Tongue (tissue), 2 donors: ENCODE results near the gene MOCS2. TPM values are rescaled to one million over a fixed set of nuclear protein-coding genes. Genes with fewer than 3 reads are reported as not detected.
A peak's percentile ranks its signal among the peaks of the same experiment; 100 is the strongest.
"Not testable (repeated sequence)": the region's sequence is repeated elsewhere in the genome, so short reads cannot be mapped to it uniquely, and the experiment has no call there.

Source experiments
- DNase-seq: peaks from one replicate; pipeline ENCODE4 v3.0.0-alpha.2; 2015
- total RNA-seq: library from RNA; depleted of rRNA; stranded (reverse); fragments of >200 nt; gene quantifications from one replicate; pipeline ENCODE4 v1.2.3, GENCODE V29; 2014

The MOCS2 gene, protein sequence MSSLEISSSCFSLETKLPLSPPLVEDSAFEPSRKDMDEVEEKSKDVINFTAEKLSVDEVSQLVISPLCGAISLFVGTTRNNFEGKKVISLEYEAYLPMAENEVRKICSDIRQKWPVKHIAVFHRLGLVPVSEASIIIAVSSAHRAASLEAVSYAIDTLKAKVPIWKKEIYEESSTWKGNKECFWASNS
- total RNA-seq, result 44.6 TPM

DNA sequence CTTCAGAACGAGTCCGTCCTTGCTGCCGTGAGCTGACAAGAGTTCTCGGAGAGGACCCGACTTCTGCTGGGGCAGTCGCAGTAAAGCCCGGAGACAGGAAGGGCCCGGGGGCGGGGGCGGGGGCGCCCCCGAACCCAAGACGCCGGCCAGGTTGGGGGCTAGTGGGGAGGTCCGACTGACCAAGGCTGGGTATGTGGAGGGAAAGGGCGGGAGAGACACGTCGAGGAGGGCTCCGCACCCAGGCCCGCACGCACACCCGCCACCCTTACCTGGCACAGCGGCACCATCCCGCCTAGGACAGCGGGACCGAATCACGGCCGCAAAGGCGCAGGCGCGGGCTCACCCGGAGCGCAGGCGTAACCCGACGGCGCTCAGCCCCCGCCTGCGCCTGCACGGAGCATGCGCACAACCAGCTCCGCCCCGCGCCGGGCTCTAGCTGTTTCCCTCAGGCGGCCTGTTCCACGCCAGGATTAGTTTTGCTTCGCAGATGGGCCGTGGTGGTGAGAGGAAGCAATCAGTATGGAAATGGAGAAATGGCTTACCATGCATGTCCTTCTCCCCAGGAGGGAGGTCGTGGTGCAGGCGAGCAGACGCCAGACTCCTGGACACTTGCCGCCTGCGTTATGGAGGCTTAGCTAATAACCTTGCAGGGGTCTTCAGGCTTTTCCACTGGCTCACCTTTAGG, at the start of gene MOCS2:
Gene MOCS2, minus strand, starts transcription at position 315 of the 685 bp plus-strand sequence. CDS start 2,583 bp downstream, outside the sequence.
- DNase-seq, result peak; percentile 97

DNA sequence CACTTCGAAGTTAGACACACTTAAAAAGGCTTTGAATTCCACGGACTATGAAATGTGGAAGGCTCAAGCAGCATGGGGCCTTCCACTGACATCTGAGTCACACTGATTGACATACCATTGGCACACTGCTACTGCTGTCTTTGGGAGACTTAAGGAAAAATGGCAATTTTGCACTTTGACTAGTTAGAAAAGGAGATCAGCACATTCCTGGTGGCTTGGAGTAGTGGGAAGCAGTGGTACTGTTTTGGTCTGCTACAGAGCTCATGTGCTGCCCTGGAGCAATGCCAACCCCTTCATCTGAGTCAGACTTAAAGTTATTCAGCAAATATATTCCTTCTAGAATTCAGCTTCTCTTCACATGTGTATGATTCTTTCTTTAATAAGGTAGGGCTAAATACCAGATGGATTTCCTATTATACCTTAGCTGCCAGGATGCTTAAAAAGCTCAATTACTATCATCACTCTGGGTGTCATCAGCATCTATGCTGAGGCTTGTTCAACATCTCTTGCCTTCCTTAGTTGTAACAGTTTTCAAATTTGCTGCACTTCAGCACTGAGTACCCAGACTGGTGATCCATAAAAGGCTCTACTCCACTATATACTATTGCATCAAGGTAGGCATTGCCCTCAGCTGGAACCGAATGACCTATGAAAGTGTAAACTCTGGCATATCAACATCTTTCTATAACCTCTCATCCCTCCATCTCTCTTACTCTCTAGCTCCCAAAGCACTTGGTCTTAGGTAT, 42.3 kb upstream of the MOCS2 start:
- peak; percentile 35 for DNase-seq

DNA sequence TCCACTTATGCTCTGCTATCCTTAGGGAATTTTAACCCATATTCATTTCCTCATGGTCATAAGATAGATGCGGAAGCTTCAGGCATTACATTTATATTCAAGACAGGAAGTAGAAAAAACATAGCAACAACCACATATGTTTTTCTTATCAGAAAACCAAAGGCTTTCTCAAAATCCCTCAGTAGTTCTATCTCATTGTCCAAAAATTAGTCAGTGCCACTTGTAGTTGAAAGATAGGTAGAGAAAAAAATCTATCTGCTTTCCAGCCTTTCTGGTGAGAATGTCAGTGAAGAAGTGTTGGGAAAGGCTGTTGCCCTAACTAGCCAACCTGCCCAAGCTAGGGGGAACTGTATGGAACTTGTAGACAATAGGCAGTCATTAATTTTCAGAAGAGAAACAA, 23.5 kb upstream of the MOCS2 start:
- DNase-seq, result no peak

DNA sequence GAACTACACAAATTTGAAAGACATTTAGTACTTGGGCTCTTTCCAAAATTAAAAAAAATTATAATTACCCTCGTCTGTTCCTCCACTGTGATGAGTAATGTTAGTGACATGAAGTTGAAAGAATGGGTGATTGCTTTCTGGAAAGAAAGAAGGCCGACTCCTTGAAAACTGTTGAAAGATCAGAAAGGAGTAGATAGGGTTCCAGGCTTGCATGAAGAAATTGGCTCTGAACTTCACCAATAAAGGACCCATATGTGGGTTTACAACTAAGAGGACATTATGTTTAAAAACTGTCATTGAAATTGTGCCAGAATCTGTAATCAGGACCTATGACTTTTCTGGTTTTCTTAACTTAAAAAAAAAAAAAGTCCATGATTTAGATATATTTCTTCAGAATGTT, 20.7 kb upstream of the MOCS2 start:
- no peak for DNase-seq

DNA sequence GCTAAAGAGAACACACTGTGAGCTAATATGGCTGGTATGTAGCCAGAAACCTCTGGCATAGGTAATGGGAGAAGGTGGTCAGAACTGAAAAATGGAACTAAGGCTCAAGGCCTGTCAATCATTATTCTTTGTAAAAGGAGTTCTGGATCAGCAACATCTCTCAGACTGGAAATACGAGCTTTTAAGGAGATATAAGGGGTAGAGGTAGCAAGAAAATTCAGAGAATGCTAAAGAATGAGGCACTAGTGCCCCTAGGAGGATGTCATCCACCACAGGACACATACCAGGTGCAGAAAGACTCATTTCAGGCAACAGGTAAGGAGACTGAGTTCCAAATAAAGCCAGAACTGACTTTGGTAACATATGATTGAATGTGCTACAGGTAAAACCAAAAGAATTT, 18.9 kb upstream of the MOCS2 start:
- DNase-seq, result no peak

DNA sequence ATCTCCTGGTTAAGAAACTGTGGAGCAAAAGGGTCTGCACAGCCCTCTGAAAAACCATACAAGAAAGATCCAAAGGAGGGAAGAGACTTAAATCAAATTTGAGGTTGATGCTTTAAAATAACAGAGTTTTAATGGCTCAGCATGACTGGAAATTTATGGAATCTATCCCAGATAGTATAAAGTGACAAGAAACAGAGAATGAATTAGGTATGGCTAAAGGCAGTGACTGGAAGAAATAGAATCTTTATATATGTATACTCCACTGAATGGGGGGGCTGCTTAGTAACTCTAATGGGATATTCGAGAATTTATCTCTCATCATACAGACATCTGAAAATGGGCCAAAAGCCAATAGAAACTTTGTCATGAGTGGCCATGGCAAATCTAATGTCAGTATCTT, 17.6 kb upstream of the MOCS2 start:
- DNase-seq, result no peak

DNA sequence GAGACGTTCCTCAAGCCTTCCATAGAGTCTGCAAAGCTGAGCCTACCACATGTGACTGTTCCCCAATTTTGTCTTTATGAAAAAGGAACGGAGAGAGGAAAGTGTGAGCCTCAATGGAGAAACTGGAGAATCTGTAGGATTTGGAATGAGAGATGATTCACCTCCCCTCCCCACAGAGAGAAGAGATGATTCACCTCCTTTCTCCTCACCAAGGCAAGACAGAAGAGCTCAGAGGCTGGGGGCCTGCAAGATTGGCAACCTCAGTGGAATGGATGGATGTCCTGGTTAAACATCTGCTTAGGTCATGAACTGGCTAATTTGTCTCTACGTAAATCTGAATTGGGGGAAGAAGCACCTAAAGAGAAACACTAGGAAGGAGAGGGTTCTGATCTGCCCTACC, 17.0 kb upstream of the MOCS2 start:
- DNase-seq, result no peak

DNA sequence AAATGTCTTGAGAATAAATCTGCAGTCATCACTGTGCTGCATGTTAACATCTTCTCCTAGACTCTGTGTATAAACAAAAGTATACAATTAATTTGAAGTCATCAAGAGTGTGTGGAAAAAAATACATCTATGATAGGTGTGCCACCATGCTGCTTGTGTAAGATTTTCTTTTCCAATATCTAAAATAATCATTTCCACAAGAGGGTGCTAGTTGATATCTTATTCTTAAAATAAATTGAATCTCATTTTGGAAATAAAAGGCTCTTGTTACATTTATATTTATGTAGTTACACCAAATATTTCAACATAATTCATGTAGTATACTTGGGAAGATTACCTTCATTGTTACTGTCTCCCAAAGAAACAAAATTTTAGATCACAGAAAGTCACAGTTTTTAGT, 14.1 kb upstream of the MOCS2 start:
- peak; percentile 35 for DNase-seq

DNA sequence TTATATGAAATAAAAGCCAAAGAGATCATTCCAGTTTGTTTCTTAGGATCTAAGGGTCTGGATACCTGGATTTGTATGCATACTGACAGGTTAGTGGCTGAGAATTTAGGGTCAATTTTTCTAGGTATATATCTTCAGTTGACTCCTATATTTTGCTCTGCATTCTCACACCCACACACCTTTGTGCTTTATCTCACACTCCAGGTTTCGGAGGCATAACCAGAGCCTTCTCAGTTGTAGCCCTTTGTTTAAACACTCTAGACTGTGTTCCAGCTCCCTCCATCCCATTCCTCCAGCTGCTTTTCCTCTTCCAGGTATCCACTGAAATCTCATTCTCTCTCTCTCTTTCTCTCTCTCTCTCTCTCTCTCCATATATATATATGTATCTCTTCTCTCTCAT, 10.6 kb upstream of the MOCS2 start:
- DNase-seq, result no peak

DNA sequence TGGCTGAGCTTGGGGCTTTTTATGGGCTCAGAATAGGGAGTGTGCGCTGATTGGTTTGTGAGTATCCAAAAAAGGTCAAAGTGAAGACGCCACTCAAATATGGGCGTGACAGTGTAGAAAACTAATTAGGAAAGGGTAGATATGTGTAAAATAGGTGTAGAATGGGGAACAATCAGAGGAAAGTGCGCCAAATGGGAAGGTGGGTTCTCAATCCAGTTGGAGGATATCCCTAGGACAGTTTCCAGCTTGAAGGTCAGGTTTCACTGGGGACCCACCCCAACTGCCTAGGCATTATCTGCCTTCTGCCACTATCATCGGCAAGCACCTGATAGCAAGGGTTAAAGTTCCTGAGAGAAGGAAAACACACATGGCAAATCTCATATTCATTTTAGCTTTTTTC, 9.3 kb upstream of the MOCS2 start:
- DNase-seq, result no peak

DNA sequence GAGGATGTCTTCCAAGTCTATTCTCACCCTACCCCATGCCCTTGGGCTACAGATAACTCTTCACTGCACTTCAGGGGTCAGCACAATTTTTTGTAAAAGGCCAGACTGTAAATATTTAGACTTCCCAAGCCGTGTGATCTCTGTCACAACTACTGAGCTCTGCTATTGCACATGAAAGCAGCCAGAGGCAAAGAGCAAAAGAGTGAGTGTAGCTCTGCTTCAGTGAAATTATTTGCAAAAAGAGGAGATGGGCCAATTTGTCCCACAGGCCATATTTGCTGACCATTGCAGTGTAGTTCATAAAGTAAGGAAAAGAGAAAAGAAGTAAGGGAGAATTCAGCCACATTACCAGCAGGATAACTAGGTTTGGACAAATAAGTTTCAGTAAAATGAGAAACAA, 7.0 kb upstream of the MOCS2 start:
- no peak for DNase-seq

DNA sequence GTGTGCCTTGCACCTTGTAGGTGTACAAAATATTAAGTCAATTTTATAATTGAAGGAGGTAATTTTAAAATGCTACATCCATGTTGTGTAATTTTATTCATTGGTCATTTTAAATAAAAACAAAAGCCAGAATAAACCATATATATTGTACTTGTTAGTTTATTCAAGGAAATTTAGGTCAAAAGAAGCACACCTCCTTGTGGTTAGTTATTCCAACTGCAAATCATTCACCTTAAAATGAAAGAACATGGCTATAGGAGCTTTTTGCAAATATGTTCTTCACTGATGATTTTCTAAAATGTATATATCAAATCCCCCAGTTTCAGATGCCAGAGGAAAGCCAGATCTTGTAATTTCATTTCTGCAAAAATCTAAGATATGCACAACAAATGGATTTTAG, 5.4 kb upstream of the MOCS2 start:
- DNase-seq, result no peak

DNA sequence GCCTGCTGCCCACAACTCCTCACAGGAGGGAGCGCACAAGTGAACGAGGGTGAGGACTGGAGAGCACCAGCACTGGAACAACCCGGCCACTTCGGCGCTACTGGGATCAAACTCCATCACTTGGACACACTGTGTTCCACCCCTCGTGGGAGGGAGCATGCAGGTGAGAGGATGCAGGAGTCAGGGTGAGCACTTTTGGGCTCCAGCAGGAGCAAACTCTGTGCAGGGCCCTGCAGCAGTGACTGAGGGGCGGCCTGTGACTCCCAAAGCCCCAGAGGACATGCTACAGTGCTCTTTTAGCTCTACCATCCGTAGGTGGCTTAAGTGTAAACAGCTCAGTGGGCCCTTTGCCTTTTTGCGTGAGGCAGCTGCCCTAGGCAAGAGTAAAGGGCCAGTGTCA, 4.4 kb upstream of the MOCS2 start:
- DNase-seq, result no peak

DNA sequence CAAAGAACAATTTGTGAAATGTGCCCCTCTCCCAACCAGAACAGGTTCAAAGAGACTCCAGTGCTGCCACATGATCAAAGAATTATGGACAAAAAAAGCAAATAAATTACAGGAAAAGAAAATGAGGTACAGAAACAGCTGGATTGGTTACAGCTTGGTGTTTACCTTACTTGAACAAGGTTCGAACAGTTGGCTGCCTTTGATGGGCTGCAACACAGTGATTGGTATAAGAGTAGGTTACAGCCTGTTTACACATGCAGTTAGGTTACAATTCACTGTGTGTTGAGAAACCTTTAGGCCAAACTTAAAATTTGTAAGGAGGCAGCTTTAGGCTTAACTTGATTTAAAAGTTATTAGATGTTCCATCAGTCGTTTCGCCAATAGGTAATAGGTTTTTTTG, 3.4 kb upstream of the MOCS2 start:
- no peak for DNase-seq

DNA sequence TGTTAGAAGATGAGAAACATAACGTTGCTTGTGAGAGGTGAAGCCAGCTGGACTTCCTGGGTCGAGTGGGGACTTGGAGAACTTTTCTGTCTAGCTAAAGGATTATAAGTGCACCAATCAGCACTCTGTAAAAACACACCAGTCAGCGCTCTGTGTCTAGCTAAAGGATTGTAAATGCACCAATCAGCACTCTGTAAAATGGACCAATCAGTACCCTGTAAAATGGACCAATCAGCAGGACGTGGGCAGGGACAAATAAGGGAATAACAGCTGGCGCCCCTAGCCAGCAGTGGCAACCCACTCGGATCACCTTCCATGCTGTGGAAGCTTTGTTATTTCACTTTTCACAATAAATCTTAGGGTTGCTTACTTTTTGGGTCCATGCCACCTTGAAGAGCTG, 2.8 kb upstream of the MOCS2 start:
- DNase-seq, result not testable (repeated sequence)

DNA sequence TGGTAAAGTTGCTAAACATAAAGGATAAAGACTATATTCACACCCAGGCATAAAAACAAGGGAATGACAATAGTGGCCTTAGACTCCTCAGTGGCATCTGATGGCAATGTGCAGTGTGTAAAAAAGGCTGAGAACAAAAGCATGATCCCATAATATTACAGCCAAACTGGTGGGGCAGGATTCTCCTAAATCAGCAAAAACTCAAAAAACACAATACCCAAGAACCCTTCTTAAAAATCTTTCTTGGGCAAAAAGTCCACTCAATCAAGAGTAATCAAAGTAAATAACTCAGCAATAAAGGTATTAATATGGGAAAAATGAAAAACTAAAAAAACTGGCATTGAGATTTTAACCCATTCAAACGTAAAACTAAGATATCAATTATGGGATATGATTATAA, 1.6 kb upstream of the MOCS2 start:
- no peak for DNase-seq

DNA sequence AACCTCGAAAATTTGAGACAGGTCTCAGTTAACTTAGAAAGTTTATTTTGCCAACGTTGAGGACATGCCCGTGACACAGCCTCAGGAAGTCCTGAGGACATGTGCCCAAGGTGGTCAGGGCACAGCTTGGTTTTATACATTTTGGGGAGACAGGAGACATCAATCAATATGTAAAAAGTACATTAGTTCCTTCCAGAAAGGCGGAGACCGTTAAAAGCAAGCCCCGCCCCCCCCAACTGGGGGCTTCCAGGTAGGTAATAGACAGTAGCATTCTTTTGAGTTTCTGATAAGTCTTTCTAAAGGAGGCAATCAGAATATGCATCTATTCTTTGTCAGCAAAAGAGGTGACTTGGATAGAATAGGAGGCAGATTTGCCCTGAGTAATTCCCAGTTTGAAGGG, 599 bp upstream of the MOCS2 start:
- DNase-seq, result no peak

DNA sequence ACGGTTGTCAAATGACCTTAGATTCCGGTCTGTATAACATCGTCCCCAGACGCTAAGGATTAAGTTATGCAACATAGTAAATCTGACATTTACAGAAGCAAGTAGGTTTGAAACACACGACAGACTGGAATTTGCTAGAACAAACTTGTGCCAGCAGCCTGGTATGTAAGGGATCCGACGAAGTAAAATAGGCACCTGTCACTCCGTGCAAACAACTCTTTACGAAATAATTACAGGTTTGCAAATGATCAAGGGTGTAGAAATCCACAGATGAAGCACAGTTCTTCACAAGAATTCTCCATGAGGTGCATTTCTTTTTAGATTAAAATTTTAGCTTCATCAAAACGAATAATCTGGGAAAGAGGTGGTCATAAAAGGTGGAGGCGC, 508 bp downstream of the MOCS2 start:
- DNase-seq, result peak; percentile 38

DNA sequence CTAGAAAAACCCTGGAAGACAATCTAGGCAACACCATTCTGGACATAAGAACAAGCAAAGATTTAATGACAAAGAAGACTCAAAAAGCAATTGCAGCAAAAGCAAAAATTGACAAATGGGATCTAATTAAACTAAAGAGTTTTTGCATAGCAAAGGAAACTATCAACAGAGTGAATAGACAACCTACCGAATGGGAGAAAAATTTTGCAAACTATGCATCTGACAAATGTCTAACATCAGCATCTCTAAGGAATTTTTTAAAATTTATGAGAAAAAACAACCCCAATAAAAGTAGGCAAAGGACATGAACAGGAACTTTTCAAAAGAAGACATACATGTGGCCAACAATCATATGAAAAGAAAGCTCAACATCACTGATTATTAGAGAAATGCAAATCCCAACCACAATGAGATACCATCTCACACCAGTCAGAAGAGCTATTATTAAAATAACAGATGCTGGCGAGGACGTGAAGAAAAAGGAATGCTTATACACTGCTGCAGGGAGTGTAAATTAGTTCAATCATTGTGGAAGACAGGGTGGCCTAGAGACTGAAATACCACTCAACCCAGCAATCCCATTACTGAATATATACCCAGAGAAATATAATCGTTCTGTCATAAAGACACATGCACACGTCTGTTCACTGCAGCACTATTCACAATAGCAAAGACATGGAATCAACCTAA, 3.8 kb downstream of the MOCS2 start:
- DNase-seq, result no peak

DNA sequence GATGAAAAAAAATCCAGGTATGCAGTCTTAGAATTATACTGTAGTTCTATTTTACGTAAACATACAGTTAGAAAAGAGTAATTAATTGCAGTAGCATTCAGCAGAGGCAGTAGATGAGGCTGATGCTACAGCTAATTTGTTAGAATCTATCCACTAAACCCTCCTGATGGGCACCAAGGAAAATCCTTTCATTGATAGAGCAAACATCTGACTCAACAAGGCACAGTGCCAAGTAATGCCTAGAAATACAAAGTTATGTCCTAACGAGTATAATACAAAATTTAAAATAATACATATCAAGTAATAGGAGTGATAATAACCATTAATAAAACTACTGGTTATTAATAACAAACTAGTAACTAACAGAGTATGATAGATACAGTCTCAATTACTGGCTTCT, 9.0 kb downstream of the MOCS2 start:
- no peak for DNase-seq

DNA sequence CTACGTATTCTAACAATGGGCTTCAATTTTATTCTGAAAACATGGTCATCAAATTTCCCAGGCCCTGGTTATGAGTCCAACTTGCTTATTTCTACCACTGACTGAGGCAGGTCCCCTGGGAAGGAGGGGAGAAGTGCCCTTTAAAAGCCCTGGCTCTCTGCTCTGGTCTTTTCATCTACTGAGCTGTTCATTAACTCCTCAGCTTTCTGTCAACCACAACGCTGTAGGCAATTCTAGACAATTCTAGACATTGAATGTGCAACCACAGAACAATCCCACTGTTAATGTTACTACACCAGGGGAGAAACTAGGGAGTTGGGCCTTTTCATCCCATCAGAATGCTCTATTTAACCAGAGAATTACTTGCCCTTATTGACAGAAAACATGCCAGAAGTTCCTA, 10.0 kb downstream of the MOCS2 start:
- no peak for DNase-seq

DNA sequence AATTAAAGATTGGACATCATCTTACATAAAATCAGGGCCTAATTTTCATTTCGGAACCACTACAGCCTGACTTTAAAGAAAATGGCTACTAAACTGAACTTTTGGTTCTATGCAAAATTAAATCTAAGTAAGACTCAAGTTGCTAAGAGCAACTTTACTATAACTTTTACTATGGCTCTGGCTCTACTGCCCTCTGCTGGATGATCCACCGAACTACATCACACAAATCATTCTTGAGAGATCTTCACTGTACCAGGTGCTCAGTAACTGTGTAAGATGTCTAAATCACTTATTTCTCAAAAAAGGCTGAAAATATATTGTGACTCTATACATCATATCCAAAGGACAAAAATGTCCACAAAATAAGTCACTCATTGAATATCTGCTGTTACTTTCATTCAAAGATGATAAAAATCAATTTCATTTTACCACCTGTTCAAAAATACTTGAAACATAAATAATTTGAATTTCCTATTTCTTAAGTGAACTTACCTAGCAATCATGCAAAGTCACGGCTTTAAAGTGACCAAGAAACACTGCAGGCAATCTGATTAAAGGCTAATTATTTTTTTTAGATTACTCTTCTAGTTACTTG, 13.5 kb downstream of the MOCS2 start:
- DNase-seq, result peak; percentile 84

DNA sequence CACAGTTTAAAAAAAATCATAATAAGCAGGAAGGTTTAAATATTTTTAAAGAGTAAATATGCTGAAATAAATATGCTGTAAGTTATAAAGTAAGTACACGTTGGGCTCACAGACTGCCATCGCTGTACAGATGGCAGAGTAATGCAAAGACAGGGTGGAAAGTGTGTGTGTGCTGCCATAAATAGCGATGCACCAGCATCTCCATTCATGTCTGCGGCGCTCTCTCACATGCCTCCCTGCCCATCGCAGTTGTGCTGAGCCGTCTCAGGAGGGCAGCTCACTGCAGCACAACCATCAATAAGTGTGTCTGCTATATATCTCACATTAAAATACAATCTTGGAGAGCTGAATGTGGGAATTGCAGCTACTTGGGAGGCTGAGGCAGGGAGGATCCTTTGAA, 14.3 kb downstream of the MOCS2 start:
- no peak for DNase-seq
